B cell (primary cell): ENCODE results near the gene ARHGAP15. TPM values are rescaled to one million over a fixed set of nuclear protein-coding genes. Genes with fewer than 3 reads are reported as not detected.

Experiments used
- ATAC-seq: fragments of 200-7000 bp; cut with Tn5 transposase; one replicate; pipeline ENCODE4 v1.10.0; 2021; ENCODE audit warnings: low read depth, mild to moderate bottlenecking, moderate number of reproducible peaks, moderate library complexity
- CTCF ChIA-PET: fragments of 350-600 bp; sonication (Branson Sonifier 250); formaldehyde crosslinking; loops from one replicate; lab custom pipeline; 2021; ENCODE audit warnings: antibody characterized with exemption, inconsistent platforms; lab: Charles Lee
- POLR2A ChIA-PET: fragments of 350-600 bp; sonication (Branson Sonifier 250); formaldehyde crosslinking; loops from one replicate; lab custom pipeline; 2021; ENCODE audit warnings: antibody characterized with exemption; lab: Charles Lee
- DNase-seq: peaks from one replicate; pipeline ENCODE4 v3.0.0; 2013
- H2AFZ ChIP-seq: 2 replicates; pipeline ENCODE4 v1.6.1; 2012; ENCODE audit warnings: mild to moderate bottlenecking, low read depth, low read length; ENCODE audit not compliant: insufficient read depth, poor library complexity, severe bottlenecking
- H3K27ac ChIP-seq, 2 donors: 1 replicate in 1 of 2; 2 replicates in 1 of 2; pipeline ENCODE4 v1.5.1; 2012 to 2013; ENCODE audit warnings: low read length in 2 of 2, mild to moderate bottlenecking in 2 of 2, moderate library complexity in 1 of 2
- H3K27me3 ChIP-seq, 4 experiments: fragments of 200-600 bp in 1 of 4; sonication (generic) in 1 of 4; replicated peaks in 1 of 4; 1 replicate in 2 of 4; 2 replicates in 2 of 4; pipeline versions ENCODE4 v1.6.1 to v1.7.0; 2013 to 2016; ENCODE audit warnings: low read length in 3 of 4, mild to moderate bottlenecking in 2 of 4, mixed read lengths in 1 of 4, moderate library complexity in 1 of 4; ENCODE audit not compliant: insufficient read depth in 4 of 4, control insufficient read depth in 3 of 4; ENCODE audit errors: control extremely low read depth in 1 of 4
- H3K36me3 ChIP-seq, 2 experiments: replicated peaks in 1 of 2; 1 replicate in 1 of 2; 2 replicates in 1 of 2; pipeline versions ENCODE4 v1.6.1 to v1.7.1; 2013; ENCODE audit warnings: low read length in 1 of 2; ENCODE audit not compliant: insufficient read depth in 2 of 2, control insufficient read depth in 1 of 2; ENCODE audit errors: control extremely low read depth in 1 of 2, extremely low read depth in 1 of 2
- H3K4me1 ChIP-seq, 2 donors: fragments of 200-600 bp in 1 of 2; sonication (generic) in 1 of 2; 1 replicate in 1 of 2; 2 replicates in 1 of 2; pipeline versions ENCODE4 v1.5.1 to v1.6.1; 2013 to 2017; ENCODE audit warnings: low read length in 2 of 2; ENCODE audit not compliant: control insufficient read depth in 2 of 2, insufficient read depth in 2 of 2
- H3K4me2 ChIP-seq: replicated peaks from 2 replicates; pipeline ENCODE3; 2012; ENCODE audit warnings: mild to moderate bottlenecking, low read depth, low read length; ENCODE audit not compliant: poor library complexity, severe bottlenecking
- H3K4me3 ChIP-seq, 5 experiments: fragments of 200-600 bp in 1 of 5; sonication (generic) in 1 of 5; 1 replicate in 3 of 5; 2 replicates in 2 of 5; pipeline versions ENCODE4 v1.5.1 to v1.7.0; 2011 to 2016; ENCODE audit warnings: low read length in 4 of 5, mild to moderate bottlenecking in 4 of 5, low read depth in 2 of 5, control low read depth in 1 of 5, moderate library complexity in 1 of 5; ENCODE audit not compliant: insufficient read depth in 1 of 5; ENCODE audit errors: control extremely low read depth in 1 of 5, extremely low read depth in 1 of 5
- H3K79me2 ChIP-seq: fragments of 200-600 bp; sonication (generic); one replicate; pipeline ENCODE4 v1.6.0; 2016; ENCODE audit warnings: low read length; ENCODE audit not compliant: control insufficient read depth, insufficient read depth
- H3K9ac ChIP-seq: fragments of 200-600 bp; sonication (generic); 2 replicates; pipeline ENCODE4 v1.6.1; 2017; ENCODE audit warnings: mild to moderate bottlenecking, low read length, moderate library complexity
- H3K9me3 ChIP-seq, 3 donors: one replicate each; pipeline versions ENCODE4 v1.6.1 to v1.7.1; 2013; ENCODE audit warnings: low read length in 2 of 3; ENCODE audit not compliant: control insufficient read depth in 2 of 3, insufficient read depth in 1 of 3; ENCODE audit errors: control extremely low read depth in 1 of 3
- H4K20me1 ChIP-seq: 2 replicates; pipeline ENCODE4 v1.6.0; 2012; ENCODE audit warnings: mild to moderate bottlenecking, low read length; ENCODE audit not compliant: insufficient read depth, control insufficient read depth, poor library complexity, severe bottlenecking
- H3K27ac Mint-ChIP-seq: one replicate; pipeline ENCODE4 v1.8.0; 2021; ENCODE audit warnings: mixed read lengths
- H3K27me3 Mint-ChIP-seq: one replicate; pipeline ENCODE4 v1.8.0; 2021; ENCODE audit warnings: mixed read lengths
- H3K4me1 Mint-ChIP-seq: one replicate; pipeline ENCODE4 v1.8.0; 2021; ENCODE audit warnings: mixed read lengths
- H3K4me3 Mint-ChIP-seq: one replicate; pipeline ENCODE4 v1.8.0; 2021; ENCODE audit warnings: mixed read lengths
- H3K9me3 Mint-ChIP-seq: one replicate; pipeline ENCODE4 v1.8.0; 2022; ENCODE audit warnings: mixed read lengths; ENCODE audit not compliant: insufficient read depth
- EZH2 ChIP-seq: IDR thresholded peaks from 2 replicates; pipeline ENCODE4 v1.6.1; 2012; ENCODE audit warnings: borderline replicate concordance, low read depth, mild to moderate bottlenecking, moderate library complexity, low read length; ENCODE audit not compliant: insufficient read depth, poor library complexity, severe bottlenecking
- WGBS: methylation state at CpG from one replicate; pipeline ENCODE4 v1.1.5; 2013; ENCODE audit warnings: missing lambda C conversion rate; ENCODE audit not compliant: insufficient coverage; 5-methylcytosine and 5-hydroxymethylcytosine counted together
- intact Hi-C: fragments of 100-400 bp; cut with micrococcal nuclease; formaldehyde crosslinking; loops from one replicate; pipeline ENCODE4 v1.10.0; 2022
- polyA plus RNA-seq: library from polyadenylated mRNA; depleted of rRNA; stranded (reverse); fragments of >200 nt; gene quantifications from 2 replicates; pipeline ENCODE4 v1.2.3, GENCODE V29; 2012
- total RNA-seq, 2 donors: library from RNA; stranded (reverse); fragments of 120-200 nt in 1 of 2; gene quantifications; 1 replicate in 1 of 2; 2 replicates in 1 of 2; pipeline versions ENCODE4 v1.2.3 to v1.2.4, GENCODE V29; 2013 to 2022
- TF ChIP-seq, protein P1 (sequence below): fragments of 200-600 bp; IDR thresholded peaks from one replicate; pipeline ENCODE4 v1.8.0; 2022; ENCODE audit warnings: antibody characterized with exemption, mild to moderate bottlenecking

ARHGAP15 gene
- total and polyA plus RNA-seq, 2 donors (not counting 1 experiment from before 2014, with no cell fraction given): 58.6 to 187 TPM

DNA sequence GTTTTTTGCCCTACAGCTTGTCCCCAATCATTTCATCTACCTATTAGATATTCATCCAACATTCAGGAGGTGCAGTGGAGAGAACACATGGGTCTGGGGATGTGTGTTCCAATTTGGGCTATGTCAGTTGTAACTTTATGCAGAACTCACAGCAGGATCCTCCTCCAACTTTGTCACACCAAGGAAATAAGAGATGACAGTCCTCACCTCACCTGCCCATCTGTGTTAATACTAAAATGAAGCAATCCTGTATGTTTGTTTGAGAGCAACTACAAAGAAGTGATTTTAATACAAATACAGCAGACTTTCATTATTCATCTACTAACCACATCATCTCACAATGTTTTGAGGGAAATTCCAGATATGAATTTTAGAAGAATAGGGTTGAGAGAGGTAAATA is 126.7 kb downstream of the ARHGAP15 start:
- peak; percentile 29 for DNase-seq
- Histone ChIP-seq H3K27ac (peak overlapping the region; percentile 55 to 79), H3K79me2 (peaks cover 24% of the 10 kb centered on the region), H3K36me3 (peaks cover 1 to 8% of the 10 kb centered on the region in 2 experiments), H3K4me2 (peak overlapping the region; percentile 23), H2AFZ (no peak overlapping the region), H3K4me1 (peaks cover 37 to 55% of the 10 kb centered on the region in 2 donors), H4K20me1 (no peaks in the 10 kb centered on the region), H3K9ac (peak overlapping the region; percentile 24), H3K9me3 (no peaks in the 10 kb centered on the region), H3K4me3 (no peak overlapping the region), H3K27me3 (no peaks in the 10 kb centered on the region)
- POLR2A ChIA-PET: no interaction called here
- ATAC-seq: no peak
- H3K9me3 Mint-ChIP-seq: no peaks in the 10 kb centered on the region
- intact Hi-C loops: loop anchor here (2.0 kb wide), 1 partner anchor 15 kb away; no protein-coding TSS in a partner anchor
- H3K4me3 Mint-ChIP-seq: peak overlapping the region; percentile 86
- peaks cover 70% of the 10 kb centered on the region for H3K4me1 Mint-ChIP-seq
- no peak for TF ChIP-seq EZH2
- TF ChIP-seq, protein P1, sequence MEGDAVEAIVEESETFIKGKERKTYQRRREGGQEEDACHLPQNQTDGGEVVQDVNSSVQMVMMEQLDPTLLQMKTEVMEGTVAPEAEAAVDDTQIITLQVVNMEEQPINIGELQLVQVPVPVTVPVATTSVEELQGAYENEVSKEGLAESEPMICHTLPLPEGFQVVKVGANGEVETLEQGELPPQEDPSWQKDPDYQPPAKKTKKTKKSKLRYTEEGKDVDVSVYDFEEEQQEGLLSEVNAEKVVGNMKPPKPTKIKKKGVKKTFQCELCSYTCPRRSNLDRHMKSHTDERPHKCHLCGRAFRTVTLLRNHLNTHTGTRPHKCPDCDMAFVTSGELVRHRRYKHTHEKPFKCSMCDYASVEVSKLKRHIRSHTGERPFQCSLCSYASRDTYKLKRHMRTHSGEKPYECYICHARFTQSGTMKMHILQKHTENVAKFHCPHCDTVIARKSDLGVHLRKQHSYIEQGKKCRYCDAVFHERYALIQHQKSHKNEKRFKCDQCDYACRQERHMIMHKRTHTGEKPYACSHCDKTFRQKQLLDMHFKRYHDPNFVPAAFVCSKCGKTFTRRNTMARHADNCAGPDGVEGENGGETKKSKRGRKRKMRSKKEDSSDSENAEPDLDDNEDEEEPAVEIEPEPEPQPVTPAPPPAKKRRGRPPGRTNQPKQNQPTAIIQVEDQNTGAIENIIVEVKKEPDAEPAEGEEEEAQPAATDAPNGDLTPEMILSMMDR: no peak
- H3K27me3 Mint-ChIP-seq: no peaks in the 10 kb centered on the region
- CTCF ChIA-PET: interaction anchor here (0.5 to 13.3 kb wide), 8 partner anchors 9 to 222 kb away, joined by 3 to 220 read pairs (median 18); no protein-coding TSS in a partner anchor
- H3K27ac Mint-ChIP-seq: peak overlapping the region; percentile 94

DNA sequence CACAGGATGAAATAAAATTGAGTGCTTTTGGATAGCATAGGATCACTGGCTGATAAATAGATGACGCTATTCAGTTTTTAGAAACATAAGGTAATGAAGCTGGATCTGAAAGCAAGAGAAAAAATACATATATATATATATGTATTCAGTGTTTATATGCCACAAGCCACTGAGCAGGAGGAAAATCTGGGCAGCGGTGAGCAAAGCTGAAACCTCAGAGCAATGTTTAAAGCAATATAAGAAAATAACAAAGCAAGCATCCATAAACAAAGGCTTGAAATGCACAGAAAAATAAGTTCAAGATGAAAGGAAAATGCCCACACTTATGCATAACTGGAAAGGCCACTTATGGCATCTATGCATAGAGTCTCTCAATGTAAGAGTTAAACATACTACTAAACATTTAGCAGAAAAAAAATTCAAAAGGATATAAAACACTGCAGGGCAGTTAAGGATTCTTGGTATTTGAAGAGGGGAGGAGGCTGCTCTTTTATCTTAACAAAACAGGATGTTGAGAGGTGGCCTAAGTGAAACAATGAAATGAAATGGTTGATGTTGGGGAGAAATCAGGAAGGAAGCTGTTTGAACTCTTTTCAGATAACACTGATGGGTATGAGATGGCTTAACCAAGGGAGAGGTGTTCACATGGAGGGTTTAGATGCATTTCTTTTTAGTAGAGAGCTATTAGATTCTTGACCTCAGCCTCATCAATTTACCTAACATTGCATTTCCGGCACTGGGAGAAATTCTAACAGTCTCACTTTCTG is 129.1 kb downstream of the ARHGAP15 start:
- Mint-ChIP-seq H3K4me3 (peak overlapping the region; percentile 75), H3K27ac (peak overlapping the region; percentile 92), H3K4me1 (peaks cover 72% of the 10 kb centered on the region), H3K27me3 (no peaks in the 10 kb centered on the region), H3K9me3 (no peaks in the 10 kb centered on the region)
- Histone ChIP-seq H3K27me3 (no peaks in the 10 kb centered on the region), H3K27ac (peak overlapping the region; percentile 43 to 79), H2AFZ (no peak overlapping the region), H3K36me3 (peaks cover 2% of the 10 kb centered on the region in 2 experiments), H3K4me1 (peaks cover 52 to 57% of the 10 kb centered on the region in 2 donors), H3K4me3 (no peak overlapping the region), H3K4me2 (peak overlapping the region; percentile 29), H4K20me1 (peaks cover 5% of the 10 kb centered on the region), H3K9me3 (no peaks in the 10 kb centered on the region), H3K9ac (no peak overlapping the region), H3K79me2 (peaks cover 28% of the 10 kb centered on the region)
- intact Hi-C loops: loop anchor here (2.0 kb wide), 1 partner anchor 36 kb away; no protein-coding TSS in a partner anchor
- TF ChIP-seq, protein P1: no peak
- TF ChIP-seq EZH2: no peak
- ATAC-seq (peak; percentile 22), DNase-seq (peak; percentile 42)
- CTCF ChIA-PET: interaction anchor here (0.6 to 13.3 kb wide), 37 partner anchors 8 to 224 kb away, joined by 3 to 220 read pairs (median 6); partner anchors contain the start of gene ARHGAP15
- POLR2A ChIA-PET: interaction anchor here (0.6 to 2.0 kb wide), 2 partner anchors 147 to 319 kb away, joined by 4 to 7 read pairs; no protein-coding TSS in a partner anchor
- WGBS: no CpG with 5 or more reads among the region's 3 CpGs
